ENCODE measurements around the gene ETFRF1.

Gene ETFRF1

GRCh38 chr12:25236190-25236589, 41.2 kb downstream of the ETFRF1 start:
- DNase-seq: no peak

GRCh38 chr12:25236626-25237025, 41.6 kb downstream of the ETFRF1 start:
- no peak for DNase-seq

GRCh38 chr12:25241167-25242020, 46.4 kb downstream of the ETFRF1 start:
- peak; percentile 67 for DNase-seq

GRCh38 chr12:25242981-25243679, 48.1 kb downstream of the ETFRF1 start:
- no peak for DNase-seq

GRCh38 chr12:25243680-25243990, 48.6 kb downstream of the ETFRF1 start:
- DNase-seq: no peak

- no peak for DNase-seq
Measured at GRCh38 chr12:25245491-25245890, 50.5 kb downstream of the ETFRF1 start.

GRCh38 chr12:25248137-25248536, 53.1 kb downstream of the ETFRF1 start:
- no peak for DNase-seq

GRCh38 chr12:25248732-25249131, 53.7 kb downstream of the ETFRF1 start:
- DNase-seq: no peak

- peak; percentile 56 for DNase-seq
Measured at GRCh38 chr12:25249931-25250738, 55.1 kb downstream of the ETFRF1 start.

- DNase-seq: peak; percentile 93
Measured at GRCh38 chr12:25250744-25251730, 56.0 kb downstream of the ETFRF1 start, which contains the start of gene KRAS. KRAS (minus strand) TSS chr12:25250929.

GRCh38 chr12:25251769-25252168, 56.7 kb downstream of the ETFRF1 start:
- no peak for DNase-seq

GRCh38 chr12:25252946-25253345, 57.9 kb downstream of the ETFRF1 start:
- no peak for DNase-seq

- DNase-seq: no peak
Measured at GRCh38 chr12:25253371-25254068, 58.5 kb downstream of the ETFRF1 start.

GRCh38 chr12:25254271-25254880, 59.3 kb downstream of the ETFRF1 start:
- no peak for DNase-seq
